ENCODE measurements around the gene PEX11B. TPM values are rescaled to one million over a fixed set of nuclear protein-coding genes. Genes with fewer than 3 reads are reported as not detected.
A peak's percentile ranks its signal among the peaks of the same experiment; 100 is the strongest.

PEX11B gene, protein sequence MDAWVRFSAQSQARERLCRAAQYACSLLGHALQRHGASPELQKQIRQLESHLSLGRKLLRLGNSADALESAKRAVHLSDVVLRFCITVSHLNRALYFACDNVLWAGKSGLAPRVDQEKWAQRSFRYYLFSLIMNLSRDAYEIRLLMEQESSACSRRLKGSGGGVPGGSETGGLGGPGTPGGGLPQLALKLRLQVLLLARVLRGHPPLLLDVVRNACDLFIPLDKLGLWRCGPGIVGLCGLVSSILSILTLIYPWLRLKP
- total RNA-seq, result 10 to 100 TPM; 30.6 to 42.1 (median 37.3) TPM

DNA sequence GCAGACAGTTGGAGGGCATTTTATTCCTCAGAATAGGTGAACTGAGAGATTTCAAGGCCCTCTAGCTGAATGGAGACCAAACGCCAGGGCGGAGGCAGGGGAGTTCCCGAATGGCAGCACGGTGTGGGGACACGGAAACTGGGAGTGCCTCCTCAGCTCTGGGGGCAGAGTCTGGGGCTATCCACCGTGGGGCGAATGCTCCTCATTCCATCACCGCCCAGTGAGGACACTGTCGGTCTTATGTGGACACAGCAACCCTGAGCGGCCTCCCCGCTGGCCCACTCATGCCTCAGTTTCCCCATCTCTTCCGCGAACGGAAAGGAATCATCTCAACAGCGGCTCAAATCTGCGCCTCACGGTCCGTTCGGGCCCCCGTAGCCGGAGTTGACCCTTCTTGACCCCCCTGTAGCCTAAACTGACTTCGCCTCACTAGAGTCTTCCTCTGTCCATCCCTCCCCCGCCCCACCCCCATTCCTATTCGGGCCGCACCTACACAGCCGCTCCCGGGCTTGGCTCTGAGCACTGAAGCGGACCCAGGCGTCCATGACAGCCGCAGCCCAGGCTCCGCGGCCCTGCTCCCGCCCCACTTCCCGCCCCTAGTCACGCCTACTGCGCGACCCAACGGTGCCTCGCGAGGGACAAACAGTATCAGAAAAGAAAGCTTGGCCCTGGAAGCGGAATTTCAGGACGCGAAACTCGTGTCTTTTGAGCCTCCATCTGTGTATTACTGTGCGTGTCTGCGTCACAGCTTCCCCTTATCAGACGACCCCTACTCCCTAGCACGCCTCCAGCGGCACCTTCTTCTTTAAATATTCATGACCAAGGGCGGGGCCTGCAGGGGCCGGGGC, at the start of gene PEX11B:
Gene PEX11B, minus strand, starts transcription at position 574 of the 848 bp plus-strand sequence. Its CDS starts 29 bp downstream, at position 545.
- 0 to 2% methylated on average over 19 to 43 of the region's 51 CpGs for WGBS, 2 donors
- peak within 1 kb of the TSS; percentile 33 to 88 (median 80) for H3K4me3 ChIP-seq (replicated peaks in 1 of 3)
- intact Hi-C loops (cut with DNase I), result loop anchor here (5.0 kb wide), 1 partner anchor 39 kb away; the partner anchor contains the start of gene LIX1L
- peak; percentile 91 to 92 for DNase-seq
- H3K27me3 ChIP-seq, result no peaks in the 10 kb centered on the region
- TF ChIP-seq POLR2A (IDR thresholded peaks at IDR 0.05) (peak in 1 of 2 donors; percentile 66), CTCF (IDR thresholded peaks at IDR 0.05) (no peak)
- peak within 1 kb of the TSS; percentile 48 to 96 (median 94) for H3K27ac ChIP-seq
- H3K36me3 ChIP-seq, result peaks cover 0 to 11% of the 10 kb centered on the region in 2 donors
- peaks cover 17 to 19% of the 10 kb centered on the region in 2 donors for H3K4me1 ChIP-seq
- no peaks in the 10 kb centered on the region for H3K9me3 ChIP-seq

- H3K27ac ChIP-seq, result no peak overlapping the region
- DNase-seq, result no peak
- peaks cover 9 to 22% of the 10 kb centered on the region in 2 donors for H3K4me1 ChIP-seq
- TF ChIP-seq POLR2A (IDR thresholded peaks at IDR 0.05) (no peak), CTCF (IDR thresholded peaks at IDR 0.05) (no peak)
- H3K27me3 ChIP-seq, result no peaks in the 10 kb centered on the region
- H3K9me3 ChIP-seq, result no peaks in the 10 kb centered on the region
- no peak overlapping the region for H3K4me3 ChIP-seq (replicated peaks in 1 of 3)
- 94 to 97% methylated on average over 2 of the region's 2 CpGs for WGBS, 2 donors
- intact Hi-C loops (cut with DNase I), result loop anchor here (10.0 kb wide), 1 partner anchor 48 kb away; no protein-coding TSS in a partner anchor
- no peaks in the 10 kb centered on the region for H3K36me3 ChIP-seq
Observed at GRCh38 chr1:145967288-145967687, 48.8 kb upstream of the PEX11B start.

- Histone ChIP-seq H3K27me3 (no peaks in the 10 kb centered on the region), H3K4me3 (replicated peaks in 1 of 3) (peak overlapping the region; percentile 11 to 57 (median 48)), H3K4me1 (peaks cover 18 to 32% of the 10 kb centered on the region in 2 donors), H3K9me3 (no peaks in the 10 kb centered on the region), H3K27ac (peak overlapping the region; percentile 75 to 98 (median 87)), H3K36me3 (no peaks in the 10 kb centered on the region)
- 4 to 8% methylated on average over 5 of the region's 5 CpGs for WGBS, 2 donors
- TF ChIP-seq POLR2A (IDR thresholded peaks at IDR 0.05) (no peak), CTCF (IDR thresholded peaks at IDR 0.05) (no peak)
- DNase-seq, result no peak
- intact Hi-C loops (cut with DNase I), result loop anchor here (10.0 kb wide), 1 partner anchor 50 kb away; no protein-coding TSS in a partner anchor
Observed at GRCh38 chr1:145965119-145965744, 46.7 kb upstream of the PEX11B start.

DNA sequence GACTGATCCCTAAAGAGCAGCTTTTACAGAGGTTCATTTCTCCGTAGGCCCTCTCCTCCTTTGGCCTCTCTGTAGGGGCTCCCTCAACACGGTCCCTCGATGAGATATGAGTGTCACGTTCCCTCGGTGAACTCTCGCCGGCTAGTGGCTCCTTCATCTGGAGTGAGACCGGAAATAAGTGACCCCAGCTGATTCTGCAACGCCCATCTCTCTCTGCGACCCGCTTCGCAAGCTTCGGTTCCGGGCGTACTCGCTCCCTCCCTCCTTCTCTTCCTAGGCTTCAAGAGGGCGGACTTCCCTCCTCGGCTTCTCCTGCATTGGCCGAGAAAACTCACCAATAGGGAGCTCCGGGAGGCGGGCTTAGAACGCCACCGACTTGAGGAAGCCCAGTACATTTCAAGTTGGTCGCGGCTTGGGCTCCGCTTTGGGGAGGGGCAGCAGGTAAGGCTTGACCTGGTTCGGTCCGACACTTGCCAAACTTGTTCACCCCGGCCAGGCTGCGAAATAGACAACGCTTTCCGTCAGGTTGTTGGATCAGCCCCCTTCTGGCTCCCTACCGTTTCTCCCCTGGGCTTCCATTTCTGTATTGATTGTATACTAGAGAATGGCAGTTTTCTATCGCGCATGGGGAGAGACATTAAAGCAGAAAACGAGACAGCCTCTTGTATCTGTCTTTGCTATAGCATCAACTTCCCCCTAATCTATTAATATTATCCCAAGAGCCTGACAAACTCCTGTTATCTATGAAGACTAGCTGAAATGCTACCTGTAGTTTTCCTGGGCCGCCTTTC, 46.0 kb upstream of the PEX11B start, which contains the start of the genes ANKRD34A and POLR3GL:
Gene ANKRD34A, minus strand, starts transcription at position 248 of the 791 bp plus-strand sequence. CDS start 2,816 bp downstream, outside the sequence.
Gene POLR3GL, plus strand, starts transcription at position 363 of the 791 bp plus-strand sequence. CDS start 10,176 bp downstream, outside the sequence.
- peak; percentile 99 to 100 for DNase-seq
- no peaks in the 10 kb centered on the region for H3K27me3 ChIP-seq
- intact Hi-C loops (cut with DNase I), result loop anchor here (10.0 kb wide), 1 partner anchor 50 kb away; no protein-coding TSS in a partner anchor
- WGBS, 2 donors, result 2% methylated on average over 31 to 37 of the region's 37 CpGs
- H3K27ac ChIP-seq, result peak within 1 kb of the TSS; percentile 75 to 98 (median 87)
- no peaks in the 10 kb centered on the region for H3K36me3 ChIP-seq
- peak within 1 kb of the TSS; percentile 15 to 57 (median 48) for H3K4me3 ChIP-seq (replicated peaks in 1 of 3)
- TF ChIP-seq POLR2A (IDR thresholded peaks at IDR 0.05) (peak in 1 of 2 donors; percentile 98), CTCF (IDR thresholded peaks at IDR 0.05) (no peak)
- H3K9me3 ChIP-seq, result no peaks in the 10 kb centered on the region
- peaks cover 18 to 32% of the 10 kb centered on the region in 2 donors for H3K4me1 ChIP-seq
